Measurements from ENCODE around the gene LRRC63.
A peak's percentile ranks its signal among the peaks of the same experiment; 100 is the strongest.
"Not testable (repeated sequence)": the region's sequence is repeated elsewhere in the genome, so short reads cannot be mapped to it uniquely, and the experiment has no call there.

The LRRC63 gene

GRCh38 chr13:46181840-46182490 is 29.8 kb upstream of the LRRC63 start, which contains the start of gene LCP1:
Gene LCP1, minus strand, starts transcription at chr13:46182177. Its CDS starts 22,515 bp downstream, at chr13:46159662.
- peak; percentile 78 for DNase-seq (ENCODE audit: low read depth)

- no peak for DNase-seq (ENCODE audit: low read depth)
Measured at GRCh38 chr13:46182491-46182877, 29.2 kb upstream of the LRRC63 start.

GRCh38 chr13:46183018-46183946 is 28.4 kb upstream of the LRRC63 start:
- DNase-seq (ENCODE audit: low read depth) = no peak

GRCh38 chr13:46184277-46184699 is 27.4 kb upstream of the LRRC63 start:
- DNase-seq (ENCODE audit: low read depth) = peak; percentile 71

- DNase-seq (ENCODE audit: low read depth) = no peak
Measured at GRCh38 chr13:46185634-46186033, 26.1 kb upstream of the LRRC63 start.

- DNase-seq (ENCODE audit: low read depth) = no peak
Measured at GRCh38 chr13:46192412-46192811, 19.3 kb upstream of the LRRC63 start.

GRCh38 chr13:46195016-46195415 is 16.7 kb upstream of the LRRC63 start:
- DNase-seq (ENCODE audit: low read depth) = no peak

GRCh38 chr13:46197299-46198048 is 14.3 kb upstream of the LRRC63 start:
- no peak for DNase-seq (ENCODE audit: low read depth)

- DNase-seq (ENCODE audit: low read depth) = no peak
Measured at GRCh38 chr13:46198696-46199193, 13.0 kb upstream of the LRRC63 start.

- no peak for DNase-seq (ENCODE audit: low read depth)
Measured at GRCh38 chr13:46202188-46202795, 9.4 kb upstream of the LRRC63 start.

GRCh38 chr13:46202966-46203365 is 8.8 kb upstream of the LRRC63 start:
- DNase-seq (ENCODE audit: low read depth) = no peak

GRCh38 chr13:46206143-46206542 is 5.6 kb upstream of the LRRC63 start:
- DNase-seq (ENCODE audit: low read depth) = no peak

GRCh38 chr13:46207828-46208227 is 3.9 kb upstream of the LRRC63 start:
- no peak for DNase-seq (ENCODE audit: low read depth)

GRCh38 chr13:46210362-46211083 is 1.2 kb upstream of the LRRC63 start:
- DNase-seq (ENCODE audit: low read depth) = no peak

GRCh38 chr13:46211116-46211482 is 629 bp upstream of the LRRC63 start:
- peak; percentile 26 for DNase-seq (ENCODE audit: low read depth)

GRCh38 chr13:46213242-46213641 is 1.5 kb downstream of the LRRC63 start:
- no peak for DNase-seq (ENCODE audit: low read depth)

GRCh38 chr13:46214741-46215140 is 3.0 kb downstream of the LRRC63 start:
- not testable (repeated sequence) for DNase-seq (ENCODE audit: low read depth)

- DNase-seq (ENCODE audit: low read depth) = not testable (repeated sequence)
Measured at GRCh38 chr13:46220234-46220633, 8.5 kb downstream of the LRRC63 start.

GRCh38 chr13:46229251-46229650 is 17.5 kb downstream of the LRRC63 start:
- no peak for DNase-seq (ENCODE audit: low read depth)

- DNase-seq (ENCODE audit: low read depth) = no peak
Measured at GRCh38 chr13:46232281-46232680, 20.6 kb downstream of the LRRC63 start.

GRCh38 chr13:46235286-46235685 is 23.6 kb downstream of the LRRC63 start:
- no peak for DNase-seq (ENCODE audit: low read depth)
